ENCODE measurements around the gene BSDC1.
"Not testable (repeated sequence)": the region's sequence is repeated elsewhere in the genome, so short reads cannot be mapped to it uniquely, and the experiment has no call there.

GRCh38 chr1:32438777-32439176 is 44.5 kb upstream of the BSDC1 start:
- not testable (repeated sequence) for TF ChIP-seq CTCF, EP300 (IDR thresholded peaks at IDR 0.05)

Measured in ovary (tissue), 3 donors.